Glomerular visceral epithelial cell (primary cell): ENCODE results near the gene LTB4R.

Experiments
- DNase-seq: peaks from one replicate; pipeline ENCODE4 v3.0.0-alpha.2; 2016; ENCODE audit errors: extremely low spot score

LTB4R gene

DNA sequence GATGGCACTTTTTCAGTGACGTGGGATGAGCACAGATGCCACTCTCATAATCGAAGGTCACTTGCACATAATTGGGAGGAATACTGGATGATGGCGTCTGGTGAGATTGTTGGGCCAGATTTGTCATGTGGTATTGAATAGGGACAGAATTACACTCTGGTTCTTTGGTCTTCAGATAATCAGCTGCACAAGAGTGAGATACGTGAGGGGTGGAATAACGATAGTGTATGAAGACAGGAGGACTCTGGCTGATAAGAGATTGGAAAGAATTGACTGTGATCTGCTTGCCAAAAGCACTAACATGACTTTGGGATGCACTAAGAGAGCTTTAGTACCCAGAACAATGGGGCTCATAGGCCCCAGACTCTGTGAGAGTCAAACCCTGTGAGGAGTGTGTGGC, 32.9 kb upstream of the LTB4R start:
- DNase-seq = no peak

DNA sequence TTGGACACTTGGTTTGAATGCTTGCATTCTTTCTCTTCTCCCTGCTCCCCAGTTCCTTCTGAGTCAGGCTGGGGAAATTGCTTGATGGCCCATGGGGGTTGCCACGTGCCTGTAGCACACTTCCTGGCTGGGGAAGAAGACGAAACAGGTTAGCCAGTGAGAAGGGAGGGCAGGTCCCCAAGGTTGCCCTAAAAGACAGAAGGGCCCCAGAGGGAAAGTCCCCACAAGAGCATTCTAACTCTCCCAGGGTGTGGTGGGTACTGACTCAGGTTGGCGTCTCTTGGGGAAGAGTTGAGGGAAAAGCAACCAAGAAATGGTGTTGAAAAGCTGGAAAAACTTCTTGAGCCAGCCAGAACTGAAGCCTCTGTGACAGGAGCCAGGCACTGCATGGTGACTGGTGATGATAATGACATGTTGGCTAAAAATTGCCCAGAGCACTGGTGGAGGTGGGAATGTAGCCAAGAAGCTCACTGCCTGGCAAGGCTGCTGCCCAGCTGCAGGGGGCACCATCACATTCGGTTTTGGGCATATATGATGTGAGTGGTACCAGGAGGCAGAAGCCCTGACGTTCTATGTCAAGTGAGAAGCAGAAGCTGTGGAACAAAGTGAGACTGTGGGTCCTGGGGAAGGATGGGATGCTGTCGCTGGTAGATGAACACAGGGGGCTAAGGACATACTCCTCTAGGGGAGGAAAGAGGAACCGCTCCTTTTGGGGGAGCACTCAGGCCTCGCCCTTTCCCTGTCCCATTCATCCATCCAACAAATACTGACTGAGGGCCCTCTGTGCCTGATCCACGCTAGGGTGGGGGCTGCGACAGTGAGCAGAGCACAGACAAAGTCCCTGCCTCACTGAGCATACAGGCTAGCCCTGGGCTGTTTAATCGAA, 31.8 kb upstream of the LTB4R start:
- DNase-seq = peak; percentile 39

DNA sequence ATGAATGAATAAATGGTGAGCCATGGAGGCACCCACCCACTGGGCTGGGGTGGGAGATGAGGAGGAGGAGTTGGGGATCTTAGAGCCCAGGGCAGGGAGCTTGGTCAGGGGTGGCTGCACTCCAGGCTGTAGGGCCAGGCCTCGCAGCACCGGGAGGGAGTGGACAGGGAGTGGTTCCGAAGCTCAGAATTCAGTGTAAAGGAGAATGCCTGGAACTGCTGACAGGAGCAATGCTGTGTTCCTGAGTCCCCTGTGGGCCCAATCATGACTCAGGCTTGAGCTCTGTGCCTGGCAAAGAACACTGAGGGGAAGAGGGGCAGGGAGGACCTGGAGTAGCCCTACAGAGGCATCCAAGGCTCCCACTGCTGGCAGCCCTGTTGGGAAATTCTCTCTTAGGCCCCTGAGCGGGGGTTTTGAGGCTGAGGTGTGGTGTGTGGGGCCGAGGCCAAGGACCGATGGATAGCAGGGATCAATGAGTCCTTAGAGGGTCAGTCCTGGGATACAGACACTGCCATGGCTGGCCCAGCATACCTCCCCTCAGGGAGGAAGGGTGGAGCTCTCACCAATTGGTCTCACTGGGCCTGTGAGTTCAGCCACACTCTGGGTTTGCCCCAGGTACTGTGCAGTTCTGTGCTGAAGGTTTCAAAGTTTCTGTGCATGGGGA, 30.4 kb upstream of the LTB4R start:
- no peak for DNase-seq

DNA sequence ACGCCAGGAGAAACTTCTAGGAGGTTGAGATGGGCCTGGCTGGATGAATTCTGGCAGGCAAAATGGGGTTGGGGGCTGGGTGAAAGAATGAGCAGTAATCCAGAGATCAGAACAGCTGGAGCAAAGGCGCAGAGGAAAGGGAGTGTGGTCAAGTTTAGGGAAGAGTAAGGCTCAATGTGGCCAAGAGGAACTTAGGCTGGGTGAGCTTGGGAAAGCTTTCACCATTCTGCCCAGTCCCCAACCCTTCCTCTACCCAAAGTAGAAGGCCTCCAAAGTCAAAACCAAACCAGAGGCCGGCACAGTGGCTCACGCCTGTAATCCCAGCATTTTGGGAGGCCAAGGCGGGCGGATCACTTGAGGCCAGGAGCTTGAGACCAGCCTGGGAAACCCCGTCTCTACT, 29.7 kb upstream of the LTB4R start:
- DNase-seq = no peak

DNA sequence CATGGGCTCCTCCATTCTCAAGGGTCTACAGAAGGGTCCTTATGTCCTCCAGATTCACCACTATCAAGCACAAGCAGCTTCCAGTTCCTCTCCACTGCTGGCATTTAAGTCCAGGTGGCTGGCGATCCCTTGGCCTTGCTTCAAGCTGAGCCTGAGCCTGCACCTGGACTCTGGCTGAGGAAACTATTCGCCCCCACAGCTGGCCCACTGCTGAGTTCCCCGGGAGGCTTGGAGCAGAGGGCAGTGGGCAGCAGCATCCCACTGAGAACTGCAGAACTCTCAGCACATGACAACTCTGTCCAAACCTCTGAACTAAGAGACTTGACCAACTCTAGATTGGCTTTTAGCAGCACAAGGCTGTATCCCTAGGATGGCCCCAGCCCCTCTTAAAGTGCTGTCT, 28.6 kb upstream of the LTB4R start:
- no peak for DNase-seq

DNA sequence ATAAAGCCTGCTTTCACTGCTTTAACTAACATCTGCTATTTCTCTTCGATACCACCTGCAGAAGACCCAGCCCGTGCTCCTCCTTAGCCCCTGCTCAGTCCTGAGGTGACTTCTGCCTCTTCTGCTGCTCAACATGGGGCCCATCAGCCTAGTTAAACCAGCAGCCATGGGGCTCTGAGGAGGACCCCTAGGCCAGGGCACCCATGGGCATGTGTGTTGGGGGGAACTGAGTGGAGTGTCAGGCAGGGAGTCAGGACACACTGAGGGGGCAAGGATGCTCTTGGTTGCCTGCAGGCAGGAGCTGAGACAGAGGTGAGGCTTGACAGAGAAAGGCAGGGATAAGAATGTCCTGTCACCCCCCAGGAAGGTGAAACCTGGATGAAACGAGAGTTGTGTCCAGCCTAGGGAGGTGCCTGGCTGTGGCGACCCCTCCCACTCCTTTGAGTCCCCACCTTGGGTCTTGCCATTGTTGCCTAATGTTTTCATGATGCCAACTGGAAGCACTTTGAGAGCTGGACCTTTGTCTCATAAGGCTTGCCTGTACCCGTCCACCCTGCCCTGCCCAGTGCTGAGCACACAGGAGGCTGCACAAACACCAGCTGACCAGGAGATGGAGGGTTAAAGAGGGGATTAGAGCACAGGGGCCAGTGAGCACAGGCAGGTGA, 27.4 kb upstream of the LTB4R start:
- DNase-seq = no peak

DNA sequence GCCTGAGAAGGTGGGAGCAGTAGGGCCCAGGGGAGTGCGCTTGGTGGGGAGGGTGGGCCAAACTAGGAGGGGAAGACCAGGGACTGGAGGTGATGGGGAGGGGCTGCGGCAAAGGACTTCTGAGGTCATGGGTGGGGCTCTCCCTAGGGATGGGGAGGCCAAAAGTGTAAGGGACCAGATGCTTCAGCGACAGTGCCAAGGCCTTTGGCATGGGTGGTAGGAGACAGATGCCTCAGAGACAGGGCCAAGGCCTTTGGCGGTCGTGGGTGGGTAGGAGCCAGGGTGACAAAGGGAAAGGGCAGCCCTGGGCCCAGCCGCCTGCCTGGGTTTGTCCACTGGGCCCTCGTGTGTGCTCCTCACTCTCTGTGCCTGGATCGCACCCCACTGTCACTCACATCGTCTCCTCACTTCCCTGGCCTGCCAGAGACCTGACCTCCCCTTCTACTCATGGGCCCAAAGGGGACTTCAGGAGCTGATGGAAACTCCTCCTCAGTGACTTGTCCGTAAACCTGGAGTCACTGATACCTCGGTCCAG, 26.7 kb upstream of the LTB4R start:
- no peak for DNase-seq

DNA sequence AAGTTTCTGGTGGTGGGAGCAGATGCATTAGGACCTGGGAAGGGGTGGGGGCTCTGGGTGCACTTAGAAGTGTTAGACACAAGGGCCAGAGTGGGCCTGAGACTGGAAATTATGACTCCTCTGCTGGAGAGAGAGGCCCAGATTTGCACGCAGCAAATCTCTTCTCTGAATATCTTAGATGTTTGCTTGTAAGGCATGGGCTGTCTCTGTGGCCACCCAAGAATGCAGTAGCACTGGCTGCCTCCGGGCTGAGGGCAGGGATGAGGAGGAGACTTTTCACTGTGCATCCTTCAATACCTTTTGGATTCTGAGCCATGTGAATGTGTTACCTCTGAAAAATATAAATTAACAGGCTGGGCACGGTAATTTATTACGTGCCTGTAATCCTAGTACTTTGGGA, 26.0 kb upstream of the LTB4R start:
- DNase-seq = no peak

DNA sequence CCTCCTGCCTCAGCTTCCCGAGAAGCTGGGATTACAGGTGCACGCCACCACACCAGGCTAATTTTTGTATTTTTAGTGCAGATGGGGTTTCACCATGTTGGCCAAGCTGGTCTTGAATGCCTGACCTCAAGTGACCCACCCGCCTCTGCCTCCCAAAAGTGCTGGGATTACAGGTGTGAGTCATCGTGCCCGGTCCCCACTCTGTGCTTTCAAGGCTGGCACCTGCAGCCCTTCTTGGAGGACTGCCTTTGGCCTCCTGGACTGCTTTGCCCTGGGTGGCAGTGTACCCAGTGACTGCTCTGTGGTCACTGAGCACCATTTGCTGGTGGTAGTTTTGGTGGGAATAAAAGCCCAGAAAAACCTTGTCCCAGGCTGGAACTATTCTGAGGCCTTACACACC, 24.3 kb upstream of the LTB4R start:
- no peak for DNase-seq

DNA sequence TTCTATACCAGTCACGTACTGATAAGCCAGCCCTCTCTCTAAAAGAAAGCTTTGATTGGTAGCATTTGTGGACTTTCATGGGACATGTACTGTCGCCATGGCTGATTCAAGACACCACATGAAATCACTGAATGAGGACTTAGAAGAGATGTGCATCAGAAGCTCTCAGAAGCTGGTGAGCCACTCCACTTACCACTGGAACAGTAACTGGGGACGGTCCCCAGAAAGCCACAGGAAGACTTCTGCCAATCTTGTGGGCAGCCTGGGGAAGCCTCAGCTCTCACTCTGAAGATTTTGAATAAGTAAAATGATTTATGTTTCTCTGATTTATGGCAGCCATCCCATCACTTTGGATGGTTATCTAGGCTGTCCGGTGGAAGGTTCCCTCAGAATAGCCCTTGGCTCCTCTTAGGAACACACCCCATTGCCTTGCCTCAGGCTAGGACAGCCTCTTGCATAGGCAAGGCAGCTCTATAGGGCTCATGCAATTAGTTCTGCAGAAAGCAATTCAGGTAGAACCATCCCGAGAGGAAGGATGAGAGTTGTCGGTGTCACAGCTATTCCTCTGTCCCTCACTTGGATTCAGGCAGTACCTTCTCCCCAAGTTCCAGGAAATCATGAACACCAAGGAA, 21.5 kb upstream of the LTB4R start:
- DNase-seq = no peak

DNA sequence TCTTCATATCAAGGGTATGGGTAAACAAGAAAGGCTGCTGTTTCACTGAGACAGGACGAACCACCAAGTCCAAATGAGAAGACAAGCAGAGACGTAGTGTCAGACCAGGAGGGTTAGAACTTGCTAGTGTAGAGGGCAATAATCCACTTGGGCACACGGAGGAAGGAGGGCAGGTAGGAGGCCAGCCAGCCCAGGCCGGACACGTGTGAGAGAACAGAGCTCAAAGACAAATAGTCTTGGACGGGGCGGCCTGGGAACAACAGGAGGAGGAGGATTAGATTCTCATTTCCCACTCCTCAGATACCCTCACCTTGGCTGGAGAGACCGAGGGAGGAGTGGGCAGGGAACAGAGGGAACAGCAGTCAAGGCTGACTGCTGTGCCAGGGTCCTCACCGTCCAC, 20.6 kb upstream of the LTB4R start:
- DNase-seq = no peak

DNA sequence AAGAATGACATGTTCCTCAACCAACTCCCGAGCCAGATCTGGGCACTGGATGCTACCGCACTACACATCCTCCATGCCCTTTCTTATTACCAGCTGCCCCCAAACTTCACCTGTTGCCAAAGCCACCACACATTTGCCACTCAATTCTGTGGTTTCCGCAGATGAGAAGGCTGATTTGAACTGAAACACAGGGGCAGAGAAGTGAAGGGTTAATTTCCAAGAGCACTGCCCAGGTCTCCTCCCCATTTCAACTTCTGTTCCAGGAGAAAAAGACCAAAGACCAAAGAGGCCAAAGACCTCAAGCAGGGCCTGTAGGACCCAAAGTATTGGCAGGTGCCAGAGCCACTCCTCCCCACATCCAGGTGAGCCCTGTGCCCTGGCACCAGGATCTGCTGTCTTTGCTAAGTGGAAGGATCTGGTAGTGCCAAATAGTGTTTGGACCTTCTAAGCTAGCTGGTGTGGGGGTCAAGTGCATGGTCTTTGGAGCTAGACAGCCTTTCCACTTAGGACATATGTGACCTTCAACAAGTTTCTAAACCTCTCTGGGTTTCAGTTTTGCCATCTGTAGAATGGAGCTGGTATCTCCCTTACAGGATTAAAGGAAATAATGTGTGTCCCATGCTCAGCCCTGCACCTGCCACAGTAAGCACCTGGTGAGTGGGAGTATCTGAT, 19.7 kb upstream of the LTB4R start:
- DNase-seq = no peak

DNA sequence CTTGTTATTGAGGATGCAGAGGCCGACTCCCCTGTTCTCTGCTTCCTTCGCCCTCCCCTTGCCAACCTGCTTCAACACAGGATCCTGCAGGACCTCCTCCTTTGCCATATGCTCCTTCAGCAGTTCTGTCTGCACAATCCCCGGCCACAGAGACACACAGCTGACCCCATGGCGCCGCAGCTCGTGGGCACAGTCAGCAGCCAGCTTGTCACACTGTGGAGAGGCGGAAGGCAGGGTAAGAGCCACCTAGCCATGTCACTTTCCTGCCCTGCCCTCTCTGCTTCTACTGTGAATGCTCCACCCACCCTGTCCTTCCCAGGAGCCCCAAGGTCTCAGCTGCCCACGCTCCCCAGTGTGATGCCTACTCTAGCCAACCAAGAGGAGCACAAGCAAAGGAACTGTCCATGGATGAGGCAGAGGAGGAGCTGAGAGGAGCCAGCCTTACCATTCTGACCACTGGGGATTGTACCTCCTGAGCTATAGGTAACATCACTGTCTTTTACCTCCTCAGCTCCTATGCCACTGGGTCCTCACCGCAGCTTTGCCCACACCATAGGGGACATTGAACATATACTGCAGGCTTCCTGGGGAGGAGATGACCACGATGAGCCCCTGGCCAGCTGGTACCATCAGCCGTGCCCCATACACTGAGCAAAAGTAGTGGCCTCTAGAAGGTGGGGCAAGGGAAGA, 19.0 kb upstream of the LTB4R start:
- no peak for DNase-seq

DNA sequence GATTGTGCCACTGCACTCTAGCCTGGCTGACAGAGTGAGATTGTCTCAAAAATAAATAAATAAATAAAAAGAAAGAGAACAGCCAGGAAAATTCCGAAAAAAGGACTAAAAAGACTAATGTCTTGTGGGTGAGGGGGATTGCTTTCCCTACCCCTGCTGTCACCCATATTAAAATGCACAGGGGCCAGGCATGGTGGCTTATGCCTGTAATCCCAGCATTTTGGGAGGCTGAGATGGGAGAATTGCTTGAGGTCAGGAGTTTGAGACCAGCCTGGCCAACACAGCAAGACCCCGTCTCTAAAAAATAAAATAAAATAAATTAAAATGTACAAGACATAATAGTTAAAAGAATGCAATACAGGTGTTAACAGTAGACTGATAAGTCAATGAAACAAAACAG, 17.8 kb upstream of the LTB4R start:
- no peak for DNase-seq

DNA sequence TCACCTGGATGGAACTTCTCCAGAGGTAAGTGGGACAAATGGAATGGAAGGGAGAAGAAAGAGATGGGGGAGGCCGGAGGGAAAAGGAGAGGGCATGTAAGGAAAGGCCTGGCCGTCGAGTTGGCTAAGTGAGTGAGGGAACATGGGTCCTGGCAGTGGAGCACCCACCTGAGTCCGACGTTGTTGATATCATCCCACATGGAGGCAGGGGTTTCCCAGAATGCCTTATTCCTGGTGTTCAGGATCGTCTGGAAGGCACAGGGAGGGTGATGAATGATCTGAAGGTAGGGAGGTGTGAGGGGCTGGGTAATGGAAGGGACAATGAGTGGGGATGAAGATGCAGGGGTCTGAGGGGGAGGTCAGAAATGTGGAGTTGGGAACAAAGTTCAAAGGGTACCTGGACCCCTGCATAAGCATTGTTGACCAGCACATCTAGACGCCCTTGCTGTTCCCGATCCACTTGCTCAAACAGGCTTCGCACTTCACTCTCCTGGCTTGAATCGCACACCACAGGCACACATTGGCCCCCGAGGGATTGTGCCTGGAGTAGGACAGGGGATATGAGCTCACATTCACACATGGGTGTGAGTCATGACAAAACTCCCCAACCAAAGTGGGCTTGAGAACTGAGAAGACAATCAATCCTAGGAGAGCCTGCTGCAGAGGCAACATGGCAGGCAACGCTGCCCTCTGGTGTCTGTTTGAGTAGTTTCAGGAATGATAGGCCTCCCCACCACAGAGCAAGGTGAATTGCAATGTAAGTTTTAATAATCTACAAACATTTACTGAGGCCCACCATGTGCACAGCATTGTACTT, 14.8 kb upstream of the LTB4R start:
- peak; percentile 88 for DNase-seq

DNA sequence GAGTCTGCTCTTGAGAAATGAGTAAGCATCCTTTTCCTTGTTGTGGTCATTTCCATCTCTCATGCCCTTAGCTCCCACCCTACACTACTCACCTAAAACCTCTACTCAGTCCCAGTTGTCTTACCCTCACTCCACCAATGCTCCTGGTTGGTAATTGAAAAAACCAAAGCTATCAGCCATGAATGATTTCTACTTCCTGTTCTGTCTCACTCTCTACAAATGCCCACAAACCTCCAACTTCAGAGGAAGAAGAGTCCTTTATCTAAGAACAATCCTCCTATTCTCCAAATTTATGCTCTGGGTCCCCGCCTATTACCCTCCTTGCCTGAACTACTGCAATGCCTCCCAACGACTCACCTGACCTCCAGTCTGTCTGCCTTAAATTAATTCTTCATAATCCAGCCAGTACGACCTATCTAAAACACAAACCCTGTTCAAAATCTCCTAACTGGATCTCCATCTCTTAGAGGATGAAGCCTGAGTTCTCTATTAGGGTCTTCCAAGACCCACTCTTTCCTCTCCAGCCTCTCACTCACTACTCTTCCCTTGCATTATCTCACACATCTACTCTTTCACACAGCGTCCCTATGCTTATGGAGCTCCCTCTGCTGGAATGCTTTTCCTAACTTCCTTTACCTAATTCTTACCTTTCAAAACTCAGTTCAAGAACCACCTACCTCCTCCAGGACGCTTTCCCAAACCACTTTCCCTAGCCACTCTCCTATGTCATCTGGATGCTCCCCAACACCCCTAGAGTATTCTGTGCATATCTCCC, 13.9 kb upstream of the LTB4R start:
- peak; percentile 49 for DNase-seq

DNA sequence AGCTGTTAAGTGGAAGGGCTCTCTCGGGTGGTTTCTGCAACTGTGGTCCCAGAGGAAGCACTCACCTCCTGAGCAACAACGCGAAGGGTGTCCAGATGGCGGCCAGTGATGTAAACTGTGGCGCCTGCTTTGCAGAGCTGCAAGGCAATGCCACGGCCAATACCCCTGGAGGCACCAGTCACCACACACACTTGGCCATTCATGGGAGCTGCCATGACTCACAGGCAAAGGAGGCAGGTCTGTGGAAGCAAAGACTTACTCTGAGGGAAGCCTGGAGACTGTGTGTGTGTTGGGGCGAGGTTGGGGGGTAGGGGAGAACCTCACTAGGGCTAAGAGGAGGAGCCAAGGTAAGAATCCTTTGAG, 12.4 kb upstream of the LTB4R start:
- peak; percentile 66 for DNase-seq

DNA sequence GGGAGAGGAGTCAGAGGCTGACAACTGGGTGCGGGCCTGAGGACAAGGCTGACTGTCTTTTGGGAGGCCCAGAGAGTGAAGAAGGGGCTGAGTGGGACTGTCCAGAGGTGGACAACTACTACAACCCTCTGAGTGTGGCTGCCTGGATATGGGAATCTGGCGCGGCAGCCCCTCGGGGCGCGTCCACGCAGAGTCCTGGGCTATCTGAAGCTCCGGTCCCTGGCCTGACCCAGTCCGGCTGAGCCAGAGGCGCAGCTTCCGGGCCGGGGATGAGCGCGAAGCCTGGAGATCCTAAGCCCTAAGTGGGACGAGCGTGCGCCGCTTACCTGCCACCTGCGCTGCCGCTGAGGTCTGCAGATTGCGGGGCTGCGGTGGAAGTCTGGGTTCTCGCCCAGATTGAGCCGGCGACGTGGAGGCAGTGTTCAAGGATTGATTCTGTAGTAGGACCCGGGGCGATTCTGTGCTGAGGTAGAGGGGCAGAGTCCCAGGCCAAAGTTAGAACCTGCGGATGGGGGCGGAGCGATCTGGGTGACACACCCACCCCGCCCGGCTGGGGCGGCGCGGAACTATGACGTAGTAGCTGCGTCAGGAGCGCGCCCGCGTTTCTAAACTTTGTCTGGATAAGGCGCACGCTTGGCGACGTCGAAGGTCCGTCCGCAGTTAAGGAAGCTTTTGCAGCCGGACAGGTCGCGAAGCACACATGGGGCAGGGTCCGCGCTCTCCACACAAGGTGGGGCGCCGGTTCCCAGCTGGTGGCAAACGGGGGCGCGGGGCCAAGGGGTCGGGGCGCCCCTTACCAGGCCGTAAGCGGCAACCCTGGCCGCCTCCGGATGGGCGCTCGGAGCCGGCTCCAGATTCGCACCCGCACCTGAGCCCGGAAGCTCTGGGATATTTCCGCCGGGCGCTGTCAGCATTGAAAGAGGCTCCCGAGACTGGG, 11.8 kb upstream of the LTB4R start, which contains the start of the genes DHRS1 and NOP9:
Gene DHRS1, minus strand, starts transcription at position 526 of the 937 bp plus-strand sequence. CDS start 674 bp downstream, outside the sequence.
Gene NOP9, plus strand, starts transcription at position 596 of the 937 bp plus-strand sequence. Its CDS starts 105 bp downstream, at position 701.
- DNase-seq = peak; percentile 87
